Erythroblast (primary cell): ENCODE measurements around the gene GARS1.

Source experiments
- GATA1 ChIP-seq: IDR thresholded peaks from 2 replicates; pipeline ENCODE4 v1.6.1; 2011; ENCODE audit warnings: low read depth, mild to moderate bottlenecking, control low read depth, low read length, moderate library complexity
- POLR2A ChIP-seq: IDR thresholded peaks from 2 replicates; pipeline ENCODE4 v1.6.1; 2011; ENCODE audit warnings: mild to moderate bottlenecking, low read length

DNA sequence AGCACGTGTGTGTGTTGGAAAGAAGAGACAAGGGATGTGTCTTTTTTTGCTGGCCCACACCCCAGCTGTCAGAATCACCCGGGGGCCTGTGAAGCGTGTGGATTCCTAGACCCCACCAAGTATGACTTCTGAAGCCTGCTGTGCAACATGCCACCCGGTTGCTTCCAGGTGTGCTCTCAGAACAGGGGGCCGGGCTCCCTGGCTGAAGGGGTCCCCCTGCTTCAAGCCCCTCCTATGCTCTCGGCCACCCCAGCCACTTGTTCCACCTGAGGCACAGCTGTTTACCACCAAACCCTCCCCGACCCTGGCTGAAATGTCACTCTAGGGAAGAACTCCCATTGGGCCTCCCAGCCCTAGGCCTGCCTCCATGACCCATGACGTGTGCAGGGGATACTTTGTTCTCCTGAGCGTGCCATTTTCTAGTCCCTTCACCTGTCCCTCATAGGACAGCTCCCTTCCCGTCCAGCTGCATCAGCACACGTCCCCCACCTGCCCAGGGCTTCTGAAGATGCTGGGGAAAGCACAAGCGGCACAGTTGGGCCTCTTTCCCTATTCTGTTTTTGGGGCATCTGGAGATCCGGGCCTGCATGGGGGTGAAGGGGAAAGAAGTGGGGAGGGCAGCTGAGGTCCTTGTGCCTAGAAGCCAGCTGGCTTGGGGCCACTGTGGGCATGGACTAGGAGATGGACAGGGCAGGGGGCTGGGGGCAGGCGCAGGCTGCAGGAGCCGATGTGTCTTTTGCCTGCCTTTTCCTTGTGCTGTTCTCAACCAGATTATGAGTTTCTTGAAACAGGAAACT, 54.3 kb downstream of the GARS1 start:
- TF ChIP-seq POLR2A = no peak
- TF ChIP-seq GATA1 = no peak
